H9 (cell line): Measurements from ENCODE around the gene CD28. TPM values are rescaled to one million over a fixed set of nuclear protein-coding genes. Genes with fewer than 3 reads are reported as not detected.

Experiments
- DNase-seq: peaks from one replicate; pipeline ENCODE4 v3.0.0-alpha.2; 2017
- H2AFZ ChIP-seq: one replicate; pipeline ENCODE4 v1.6.1; 2013; ENCODE audit warnings: mild to moderate bottlenecking, low read length, control low read depth, moderate library complexity
- H2AK5ac ChIP-seq: 2 replicates; pipeline ENCODE4 v1.6.1; 2013; ENCODE audit warnings: low read length, control low read depth, mixed read lengths; ENCODE audit not compliant: insufficient read length
- H2BK120ac ChIP-seq: one replicate; pipeline ENCODE4 v1.6.1; 2013; ENCODE audit warnings: low read depth, mild to moderate bottlenecking, low read length, control low read depth, inconsistent platforms; ENCODE audit not compliant: poor library complexity, severe bottlenecking
- H2BK12ac ChIP-seq: 2 replicates; pipeline ENCODE4 v1.6.1; 2013; ENCODE audit warnings: low read length, control low read depth, mixed read lengths, low read depth; ENCODE audit not compliant: insufficient read length
- H2BK15ac ChIP-seq: 2 replicates; pipeline ENCODE4 v1.6.1; 2013; ENCODE audit warnings: low read depth, low read length, control low read depth
- H2BK20ac ChIP-seq: one replicate; pipeline ENCODE4 v1.6.1; 2013; ENCODE audit warnings: low read depth, mild to moderate bottlenecking, low read length, control low read depth, inconsistent platforms; ENCODE audit not compliant: poor library complexity, severe bottlenecking
- H2BK5ac ChIP-seq: 2 replicates; pipeline ENCODE4 v1.6.1; 2013; ENCODE audit warnings: low read length, control low read depth, mixed read lengths; ENCODE audit not compliant: insufficient read length
- H3K14ac ChIP-seq: 2 replicates; pipeline ENCODE4 v1.6.1; 2013; ENCODE audit warnings: low read length, control low read depth; ENCODE audit not compliant: insufficient read depth
- H3K18ac ChIP-seq: 2 replicates; pipeline ENCODE4 v1.6.1; 2013; ENCODE audit warnings: low read depth, mild to moderate bottlenecking, mixed read lengths, low read length, control low read depth; ENCODE audit not compliant: insufficient read length
- H3K23ac ChIP-seq: 2 replicates; pipeline ENCODE4 v1.6.1; 2013; ENCODE audit warnings: low read length, control low read depth, mixed read lengths, low read depth; ENCODE audit not compliant: insufficient read length
- H3K23me2 ChIP-seq: 2 replicates; pipeline ENCODE4 v1.6.1; 2013; ENCODE audit warnings: low read depth, mild to moderate bottlenecking, mixed read lengths, low read length, control low read depth; ENCODE audit not compliant: insufficient read length, poor library complexity, severe bottlenecking
- H3K27ac ChIP-seq: 2 replicates; pipeline ENCODE4 v1.5.1; 2013; ENCODE audit warnings: low read length, control low read depth, mixed read lengths, low read depth; ENCODE audit not compliant: insufficient read length
- H3K27me3 ChIP-seq: 2 replicates; pipeline ENCODE4 v1.6.1; 2013; ENCODE audit warnings: low read length, control low read depth, inconsistent platforms; ENCODE audit not compliant: insufficient read depth
- H3K4ac ChIP-seq: 2 replicates; pipeline ENCODE4 v1.6.1; 2013; ENCODE audit warnings: low read depth, mild to moderate bottlenecking, control low read depth, inconsistent platforms, low read length, moderate library complexity
- H3K4me1 ChIP-seq: 2 replicates; pipeline ENCODE4 v1.6.1; 2013; ENCODE audit warnings: low read length, control low read depth, inconsistent platforms; ENCODE audit not compliant: insufficient read depth
- H3K4me2 ChIP-seq: 2 replicates; pipeline ENCODE4 v1.6.1; 2013; ENCODE audit warnings: low read length, control low read depth, mixed read lengths; ENCODE audit not compliant: insufficient read length, insufficient read depth
- H3K56ac ChIP-seq: 2 replicates; pipeline ENCODE4 v1.6.1; 2013; ENCODE audit warnings: low read depth, mild to moderate bottlenecking, mixed read lengths, low read length, control low read depth; ENCODE audit not compliant: insufficient read length
- H3K79me1 ChIP-seq: 2 replicates; pipeline ENCODE4 v1.6.1; 2013; ENCODE audit warnings: low read depth, mild to moderate bottlenecking, moderate library complexity, low read length, control low read depth, inconsistent platforms; ENCODE audit not compliant: insufficient read depth, poor library complexity, severe bottlenecking
- H3K79me2 ChIP-seq: 2 replicates; pipeline ENCODE4 v1.6.1; 2013; ENCODE audit warnings: low read length, control low read depth, inconsistent platforms; ENCODE audit not compliant: insufficient read depth
- H3K9ac ChIP-seq: 2 replicates; pipeline ENCODE4 v1.6.1; 2013; ENCODE audit warnings: low read length, control low read depth, mixed read lengths; ENCODE audit not compliant: insufficient read length; ENCODE audit errors: extremely low read depth
- H3K9me3 ChIP-seq: one replicate; pipeline ENCODE4 v1.6.1; 2013; ENCODE audit warnings: low read depth, low read length, inconsistent platforms; ENCODE audit not compliant: control insufficient read depth
- H3T11ph ChIP-seq: one replicate; pipeline ENCODE4 v1.6.1; 2013; ENCODE audit warnings: mild to moderate bottlenecking, low read length, control low read depth, inconsistent platforms
- H4K20me1 ChIP-seq: one replicate; pipeline ENCODE4 v1.6.1; 2013; ENCODE audit not compliant: control insufficient read depth, insufficient read length, insufficient read depth
- H4K5ac ChIP-seq: 2 replicates; pipeline ENCODE4 v1.6.1; 2013; ENCODE audit warnings: low read depth, mild to moderate bottlenecking, mixed read lengths, low read length, control low read depth; ENCODE audit not compliant: insufficient read length
- H4K8ac ChIP-seq: replicated peaks from 2 replicates; pipeline ENCODE4 v1.6.1; 2013; ENCODE audit warnings: low read length, control low read depth, mixed read lengths, low read depth; ENCODE audit not compliant: insufficient read length
- H4K91ac ChIP-seq: 2 replicates; pipeline ENCODE4 v1.6.1; 2013; ENCODE audit warnings: low read depth, mild to moderate bottlenecking, moderate library complexity, mixed read lengths, low read length, control low read depth; ENCODE audit not compliant: insufficient read length
- H3K27ac Mint-ChIP-seq, 3 experiments: 2 replicates in 2 of 3; 3 replicates in 1 of 3; pipeline ENCODE4 v1.8.0; 2020 to 2021; ENCODE audit warnings: mixed read lengths in 3 of 3, mild to moderate bottlenecking in 1 of 3, moderate library complexity in 1 of 3
- H3K27me3 Mint-ChIP-seq: 2 replicates; pipeline ENCODE4 v1.8.0; 2021; ENCODE audit warnings: low read depth, mild to moderate bottlenecking, moderate library complexity, mixed read lengths
- H3K36me3 Mint-ChIP-seq, 3 experiments: 2 replicates in 2 of 3; 3 replicates in 1 of 3; pipeline ENCODE4 v1.8.0; 2020 to 2021; ENCODE audit warnings: low read depth in 3 of 3, mixed read lengths in 3 of 3; ENCODE audit not compliant: insufficient read depth in 1 of 3
- H3K4me1 Mint-ChIP-seq, 2 experiments: 2 replicates each; pipeline ENCODE4 v1.8.0; 2020; ENCODE audit warnings: mixed read lengths in 2 of 2
- H3K4me3 Mint-ChIP-seq, 2 experiments: 2 replicates in 1 of 2; 3 replicates in 1 of 2; pipeline ENCODE4 v1.8.0; 2020 to 2021; ENCODE audit warnings: mild to moderate bottlenecking in 2 of 2, mixed read lengths in 2 of 2, moderate library complexity in 1 of 2
- H3K9me3 Mint-ChIP-seq, 2 experiments: 2 replicates in 1 of 2; 3 replicates in 1 of 2; pipeline ENCODE4 v1.8.0; 2020; ENCODE audit warnings: mild to moderate bottlenecking in 2 of 2, mixed read lengths in 2 of 2, moderate library complexity in 1 of 2
- CTCF ChIP-seq: fragments of 200-600 bp; sonication (generic); conservative IDR thresholded peaks from 3 replicates; pipeline ENCODE4 v1.8.0; 2021; ENCODE audit warnings: antibody characterized with exemption, mild to moderate bottlenecking
- WGBS: extraction: QIAGEN DNeasy Blood & Tissue Kit; methylation state at CpG from one replicate; pipeline ENCODE4 v1.1.7; 2013; ENCODE audit warnings: missing lambda C conversion rate, low lambda C conversion rate, mixed read lengths; ENCODE audit not compliant: insufficient read length; ENCODE audit errors: extremely low coverage; 5-methylcytosine and 5-hydroxymethylcytosine counted together
- total RNA-seq: library from RNA; stranded (reverse); gene quantifications from 2 replicates; pipeline ENCODE4 v1.2.1, GENCODE V29; 2021

Gene CD28
- total RNA-seq, 1 experiment from 2014 or later, result not detected

- DNase-seq, result no peak
- Histone ChIP-seq H3K14ac (no peak overlapping the region), H3K23ac (no peak overlapping the region), H3K27me3 (no peaks in the 10 kb centered on the region), H3K4me2 (no peak overlapping the region), H3K79me2 (no peaks in the 10 kb centered on the region), H4K20me1 (no peaks in the 10 kb centered on the region), H2BK120ac (no peak overlapping the region), H2AFZ (no peak overlapping the region), H3K18ac (no peak overlapping the region), H2BK12ac (no peak overlapping the region), H3K79me1 (no peaks in the 10 kb centered on the region), H2BK5ac (no peak overlapping the region), H3K9ac (no peak overlapping the region), H3K23me2 (no peaks in the 10 kb centered on the region), H3K9me3 (no peaks in the 10 kb centered on the region), H2AK5ac (no peak overlapping the region), H4K91ac (no peak overlapping the region), H3K4me1 (no peaks in the 10 kb centered on the region), H2BK15ac (no peak overlapping the region), H3T11ph (no peak overlapping the region), H3K4ac (no peak overlapping the region), H4K5ac (no peak overlapping the region), H2BK20ac (no peak overlapping the region), H4K8ac (no peak overlapping the region), H3K27ac (no peak overlapping the region), H3K56ac (no peak overlapping the region)
- Mint-ChIP-seq H3K27me3 (no peaks in the 10 kb centered on the region; the same call in 1 of the 2 replicates), H3K9me3 (peaks cover 2% of the 10 kb centered on the region in 2 experiments; a peak in 2 of 5 replicates), H3K4me1 (no peaks in the 10 kb centered on the region), H3K27ac (no peak overlapping the region), H3K36me3 (no peaks in the 10 kb centered on the region), H3K4me3 (no peak overlapping the region)
- TF ChIP-seq CTCF, result no peak
- no CpG with 5 or more reads among the region's 4 CpGs for WGBS
These were observed 66.2 kb downstream of the CD28 start for GRCh38 chr2:203772456-203773165.
